OCI-LY3 (cell line): ENCODE data around the gene DPP10.

ENCODE experiments used
- H2AFZ ChIP-seq: fragments of 200-600, 300-600 bp; shearing (Covaris generic); 2 replicates; pipeline ENCODE4 v1.6.0; 2014; ENCODE audit warnings: antibody characterized with exemption, low read depth, low read length
- H3K27ac ChIP-seq: fragments of 200-600, 300-600 bp; sonication (generic); 2 replicates; pipeline ENCODE4 v1.5.1; 2014; ENCODE audit warnings: mild to moderate bottlenecking, low read length, moderate library complexity, mixed read lengths
- H3K27me3 ChIP-seq: fragments of 200-600, 300-600 bp; sonication (generic); 2 replicates; pipeline ENCODE4 v1.6.1; 2014; ENCODE audit warnings: low read depth, low read length, mixed read lengths
- H3K36me3 ChIP-seq: fragments of 200-600, 300-600 bp; sonication (generic); replicated peaks from 2 replicates; pipeline ENCODE3; 2014; ENCODE audit warnings: low read depth, low read length, mixed read lengths
- H3K4me1 ChIP-seq: fragments of 300-600, 200-600 bp; sonication (generic); 2 replicates; pipeline ENCODE4 v1.6.1; 2014; ENCODE audit warnings: low read length, mixed read lengths
- H3K4me2 ChIP-seq: fragments of 200-600, 300-600 bp; sonication (generic); 2 replicates; pipeline ENCODE4 v1.6.1; 2014; ENCODE audit warnings: low read length, mixed read lengths
- H3K4me3 ChIP-seq: fragments of 300-600, 200-600 bp; sonication (generic); 2 replicates; pipeline ENCODE4 v1.5.1; 2014; ENCODE audit warnings: antibody characterized with exemption, mild to moderate bottlenecking, low read length, moderate library complexity
- H3K79me2 ChIP-seq: fragments of 300-600, 200-600 bp; shearing (Covaris generic); 2 replicates; pipeline ENCODE4 v1.6.1; 2014; ENCODE audit warnings: mild to moderate bottlenecking, low read length, mixed read lengths
- H3K9ac ChIP-seq: fragments of 300-600, 200-600 bp; shearing (Covaris generic); 2 replicates; pipeline ENCODE4 v1.6.0; 2014; ENCODE audit warnings: mild to moderate bottlenecking, low read length, moderate library complexity
- H3K9me3 ChIP-seq: fragments of 200-600, 300-600 bp; shearing (Covaris generic); 2 replicates; pipeline ENCODE4 v1.6.1; 2014; ENCODE audit warnings: low read length, mixed read lengths; ENCODE audit not compliant: insufficient read depth
- H4K20me1 ChIP-seq: fragments of 200-600, 300-600 bp; sonication (generic); 2 replicates; pipeline ENCODE4 v1.6.1; 2016; ENCODE audit warnings: low read length, mixed read lengths; ENCODE audit not compliant: insufficient read depth
- EZH2phosphoT487 ChIP-seq: fragments of 200-600 bp; shearing (Covaris generic); IDR thresholded peaks from 2 replicates; pipeline ENCODE4 v1.6.1; 2018; ENCODE audit warnings: antibody characterized with exemption, mixed run types, low read depth
- TF ChIP-seq, protein P1 (sequence below): fragments of 200-600, 300-600 bp; sonication (generic); IDR thresholded peaks from 2 replicates; pipeline ENCODE4 v1.5.1; 2014; ENCODE audit warnings: antibody characterized with exemption, low read length, low read depth

Gene DPP10

DNA sequence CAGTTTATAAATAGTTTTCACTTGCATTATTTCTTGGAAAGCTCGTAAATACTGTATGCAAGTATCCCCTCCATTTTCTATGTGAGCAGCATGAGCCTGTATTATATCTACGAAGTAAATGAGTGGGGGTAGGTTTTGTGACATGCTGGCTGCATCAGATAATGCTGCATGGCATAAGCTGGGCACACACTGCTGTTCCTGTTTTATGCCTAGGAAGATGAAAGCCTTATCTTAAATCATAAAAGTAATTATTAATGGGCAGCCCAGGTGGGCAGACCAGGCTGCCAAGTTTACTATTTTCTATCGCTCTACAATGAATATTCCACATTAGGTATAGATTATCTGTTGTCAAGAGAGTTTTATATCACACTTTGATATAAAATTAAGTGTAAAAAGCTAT, 854.6 kb downstream of the DPP10 start:
- Histone ChIP-seq H3K36me3 (no peaks in the 10 kb centered on the region), H2AFZ (no peak overlapping the region), H3K4me1 (no peaks in the 10 kb centered on the region), H3K9ac (no peak overlapping the region), H3K27me3 (no peaks in the 10 kb centered on the region), H4K20me1 (no peaks in the 10 kb centered on the region), H3K9me3 (no peaks in the 10 kb centered on the region), H3K4me3 (no peak overlapping the region), H3K4me2 (no peak overlapping the region), H3K27ac (no peak overlapping the region), H3K79me2 (no peaks in the 10 kb centered on the region)
- TF ChIP-seq, protein P1, sequence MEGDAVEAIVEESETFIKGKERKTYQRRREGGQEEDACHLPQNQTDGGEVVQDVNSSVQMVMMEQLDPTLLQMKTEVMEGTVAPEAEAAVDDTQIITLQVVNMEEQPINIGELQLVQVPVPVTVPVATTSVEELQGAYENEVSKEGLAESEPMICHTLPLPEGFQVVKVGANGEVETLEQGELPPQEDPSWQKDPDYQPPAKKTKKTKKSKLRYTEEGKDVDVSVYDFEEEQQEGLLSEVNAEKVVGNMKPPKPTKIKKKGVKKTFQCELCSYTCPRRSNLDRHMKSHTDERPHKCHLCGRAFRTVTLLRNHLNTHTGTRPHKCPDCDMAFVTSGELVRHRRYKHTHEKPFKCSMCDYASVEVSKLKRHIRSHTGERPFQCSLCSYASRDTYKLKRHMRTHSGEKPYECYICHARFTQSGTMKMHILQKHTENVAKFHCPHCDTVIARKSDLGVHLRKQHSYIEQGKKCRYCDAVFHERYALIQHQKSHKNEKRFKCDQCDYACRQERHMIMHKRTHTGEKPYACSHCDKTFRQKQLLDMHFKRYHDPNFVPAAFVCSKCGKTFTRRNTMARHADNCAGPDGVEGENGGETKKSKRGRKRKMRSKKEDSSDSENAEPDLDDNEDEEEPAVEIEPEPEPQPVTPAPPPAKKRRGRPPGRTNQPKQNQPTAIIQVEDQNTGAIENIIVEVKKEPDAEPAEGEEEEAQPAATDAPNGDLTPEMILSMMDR, result no peak
- TF ChIP-seq EZH2phosphoT487, result no peak

DNA sequence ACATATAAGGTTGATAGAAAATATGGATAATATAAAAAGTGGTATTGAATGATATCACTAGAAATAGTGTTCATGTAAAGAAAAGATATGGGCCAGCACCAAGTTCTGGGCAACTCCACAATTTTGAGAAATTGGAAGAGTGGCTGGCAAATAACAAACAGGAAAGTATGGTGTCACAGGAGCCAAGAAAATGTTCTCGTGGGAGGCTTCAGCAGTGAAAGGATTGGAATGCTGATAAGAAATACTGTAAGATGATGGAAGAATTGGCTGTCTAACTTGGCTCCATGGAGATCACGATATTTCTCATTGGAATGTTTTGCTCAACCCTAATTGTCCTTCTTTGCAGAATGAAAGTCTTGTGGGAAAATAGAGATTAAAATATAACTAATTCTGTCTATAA, 856.8 kb downstream of the DPP10 start:
- no peak overlapping the region for H3K9ac ChIP-seq
- H3K36me3 ChIP-seq, result no peaks in the 10 kb centered on the region
- no peaks in the 10 kb centered on the region for H4K20me1 ChIP-seq
- no peaks in the 10 kb centered on the region for H3K27me3 ChIP-seq
- H3K4me1 ChIP-seq, result no peaks in the 10 kb centered on the region
- H3K27ac ChIP-seq, result no peak overlapping the region
- H2AFZ ChIP-seq, result no peak overlapping the region
- TF ChIP-seq, protein P1, result no peak
- TF ChIP-seq EZH2phosphoT487, result no peak
- no peak overlapping the region for H3K4me3 ChIP-seq
- H3K4me2 ChIP-seq, result no peak overlapping the region
- H3K9me3 ChIP-seq, result no peaks in the 10 kb centered on the region
- H3K79me2 ChIP-seq, result no peaks in the 10 kb centered on the region

DNA sequence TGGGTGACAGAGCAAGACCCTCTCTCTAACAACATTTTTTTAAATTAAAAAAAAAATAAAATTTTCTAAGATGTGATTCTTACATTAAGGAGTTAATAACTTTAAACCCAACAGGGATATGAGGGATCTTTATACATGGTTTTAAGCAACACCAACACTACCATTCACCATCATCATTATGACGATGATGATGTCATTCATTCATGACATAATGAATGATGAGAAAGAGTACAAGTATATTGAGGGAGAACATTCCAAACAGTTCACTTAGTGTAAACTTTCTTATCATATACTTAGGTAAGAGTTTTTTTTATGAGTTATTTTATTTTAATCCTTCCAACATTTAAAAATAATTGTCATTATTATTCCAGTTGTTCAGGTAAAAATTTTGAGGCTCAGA, 863.3 kb downstream of the DPP10 start:
- H3K27me3 ChIP-seq, result no peaks in the 10 kb centered on the region
- H3K9me3 ChIP-seq, result no peaks in the 10 kb centered on the region

DNA sequence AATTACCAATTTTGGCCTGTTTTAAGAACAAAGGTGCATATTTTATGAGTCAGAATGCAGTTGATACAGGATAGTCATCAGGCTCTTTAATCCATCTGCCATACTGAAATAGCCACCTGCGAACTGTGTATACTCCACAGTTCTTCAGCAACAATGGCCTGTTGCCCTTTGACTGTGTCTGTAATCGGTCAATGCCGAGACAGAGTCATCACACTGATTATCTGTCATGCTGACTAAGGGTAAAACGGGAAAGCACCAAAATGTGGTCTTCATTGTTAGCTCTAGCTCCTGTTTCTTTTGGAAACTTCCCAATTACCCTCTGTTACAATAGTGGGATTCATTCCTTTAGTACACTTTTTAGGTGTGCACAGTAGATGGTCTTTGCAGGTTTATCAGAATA, 871.7 kb downstream of the DPP10 start:
- H2AFZ ChIP-seq, result no peak overlapping the region
- H3K9ac ChIP-seq, result no peak overlapping the region
- 0 out of 2 replicates have a peak, but pooled peaks cover 7% of the 10 kb centered on the region for H3K4me1 ChIP-seq
- 0 out of 2 replicates have a peak overlapping the region, but pooled peaks have one; percentile 17 for H3K4me2 ChIP-seq
- no peak for TF ChIP-seq EZH2phosphoT487
- TF ChIP-seq, protein P1, result no peak
- H3K27me3 ChIP-seq, result no peaks in the 10 kb centered on the region
- no peaks in the 10 kb centered on the region for H3K9me3 ChIP-seq
- no peaks in the 10 kb centered on the region for H3K79me2 ChIP-seq
- H3K4me3 ChIP-seq, result no peak overlapping the region
- no peak overlapping the region for H3K27ac ChIP-seq
- no peaks in the 10 kb centered on the region for H3K36me3 ChIP-seq
- H4K20me1 ChIP-seq, result no peaks in the 10 kb centered on the region

More for the DNA sequence above, 863.3 kb downstream of the DPP10 start:
- H3K4me2 ChIP-seq, result no peak overlapping the region
- H3K4me1 ChIP-seq, result no peaks in the 10 kb centered on the region
- no peak overlapping the region for H3K4me3 ChIP-seq
- no peaks in the 10 kb centered on the region for H3K79me2 ChIP-seq
- H3K27ac ChIP-seq, result no peak overlapping the region
- H3K9ac ChIP-seq, result no peak overlapping the region
- H3K36me3 ChIP-seq, result no peaks in the 10 kb centered on the region
- H2AFZ ChIP-seq, result no peak overlapping the region
- no peaks in the 10 kb centered on the region for H4K20me1 ChIP-seq
- no peak for TF ChIP-seq EZH2phosphoT487
- TF ChIP-seq, protein P1, result no peak
